HG03064 (cell line): ENCODE data around the gene TRIL.

Experiments used
- ATAC-seq: cut with Tn5 transposase; IDR thresholded peaks from one replicate; pipeline ENCODE4 v1.9.1; 2021; ENCODE audit warnings: low read depth; ENCODE audit not compliant: unreplicated experiment

Gene TRIL

GRCh38 chr7:28941633-28942032 lies 16.5 kb downstream of the TRIL start:
- no peak for ATAC-seq

- ATAC-seq, result no peak
These were observed 17.3 kb downstream of the TRIL start for GRCh38 chr7:28940741-28941384.

GRCh38 chr7:28939844-28940544 lies 18.1 kb downstream of the TRIL start:
- ATAC-seq, result no peak

- no peak for ATAC-seq
These were observed 18.8 kb downstream of the TRIL start for GRCh38 chr7:28939367-28939766.

- ATAC-seq, result no peak
These were observed 20.5 kb downstream of the TRIL start for GRCh38 chr7:28937619-28938018.

GRCh38 chr7:28937103-28937502 lies 21.0 kb downstream of the TRIL start:
- ATAC-seq, result no peak

GRCh38 chr7:28933846-28934320 lies 24.2 kb downstream of the TRIL start:
- no peak for ATAC-seq

GRCh38 chr7:28931565-28931964 lies 26.6 kb downstream of the TRIL start:
- ATAC-seq, result no peak

- ATAC-seq, result peak; percentile 86
These were observed 31.1 kb downstream of the TRIL start for GRCh38 chr7:28926871-28927597.

GRCh38 chr7:28922624-28923331 lies 35.4 kb downstream of the TRIL start:
- no peak for ATAC-seq

GRCh38 chr7:28921822-28922221 lies 36.3 kb downstream of the TRIL start:
- no peak for ATAC-seq

- ATAC-seq, result no peak
These were observed 37.7 kb downstream of the TRIL start for GRCh38 chr7:28920424-28920823.

GRCh38 chr7:28919510-28919909 lies 38.6 kb downstream of the TRIL start:
- ATAC-seq, result no peak

GRCh38 chr7:28908775-28909174 lies 49.4 kb downstream of the TRIL start:
- ATAC-seq, result no peak

- no peak for ATAC-seq
These were observed 52.7 kb downstream of the TRIL start for GRCh38 chr7:28905464-28905863.

- ATAC-seq, result no peak
These were observed 53.5 kb downstream of the TRIL start for GRCh38 chr7:28904578-28905048.

GRCh38 chr7:28903730-28904577 lies 54.2 kb downstream of the TRIL start:
- no peak for ATAC-seq
